HEK293 (cell line): ENCODE measurements around the gene KDM4B.
A peak's percentile ranks its signal among the peaks of the same experiment; 100 is the strongest.
"Not testable (repeated sequence)": the region's sequence is repeated elsewhere in the genome, so short reads cannot be mapped to it uniquely, and the experiment has no call there.

Source experiments
- CTCF ChIA-PET: fragments of 350-600 bp; formaldehyde crosslinking; extraction: SDS; loops from one replicate; lab custom pipeline; 2021; ENCODE audit warnings: antibody characterized with exemption; lab: Yijun Ruan, JAX
- POLR2A ChIA-PET: fragments of 300-600 bp; formaldehyde crosslinking; extraction: SDS; loops from one replicate; lab custom pipeline; 2020; ENCODE audit warnings: antibody characterized with exemption, inconsistent platforms; lab: Yijun Ruan, JAX
- H3K27ac ChIP-seq: fragments of 200-500 bp; sonication (Bioruptor generic); 2 replicates; pipeline ENCODE4 v1.5.1; 2014; ENCODE audit warnings: low read depth, low read length, control low read depth, inconsistent platforms; ENCODE audit errors: extremely low read depth
- H3K36me3 ChIP-seq, 2 experiments: fragments of 200-500 bp in 1 of 2; sonication (Bioruptor generic) in 1 of 2; 1 replicate in 1 of 2; 2 replicates in 1 of 2; pipeline ENCODE4 v1.5.1; 2014 to 2017; ENCODE audit warnings: inconsistent platforms in 2 of 2, low read length in 2 of 2; ENCODE audit not compliant: control insufficient read depth in 2 of 2, insufficient read depth in 1 of 2
- H3K4me1 ChIP-seq: fragments of 200-500 bp; sonication (Bioruptor generic); 2 replicates; pipeline ENCODE4 v1.5.1; 2014; ENCODE audit warnings: mild to moderate bottlenecking, low read length, inconsistent platforms; ENCODE audit not compliant: control insufficient read depth, insufficient read depth
- H3K4me3 ChIP-seq: 2 replicates; pipeline ENCODE4 v1.5.1; 2011; ENCODE audit warnings: low read depth, mild to moderate bottlenecking, control low read depth, low read length, moderate library complexity
- H3K9me3 ChIP-seq: fragments of 200-500 bp; sonication (Bioruptor generic); 2 replicates; pipeline ENCODE4 v1.5.1; 2014; ENCODE audit warnings: low read depth, low read length, inconsistent platforms; ENCODE audit not compliant: control insufficient read depth, insufficient read depth
- EGR2 ChIP-seq: fragments of 450-650 bp; formaldehyde crosslinking; IDR thresholded peaks from 2 replicates; pipeline ENCODE4 v1.5.1; 2016; ENCODE audit warnings: low read depth, missing biosample characterization, missing genetic modification characterization
- KLF10 ChIP-seq: fragments of 450-650 bp; IDR thresholded peaks from 2 replicates; pipeline ENCODE4 v1.5.1; 2018; ENCODE audit warnings: missing biosample characterization, mild to moderate bottlenecking, missing genetic modification characterization
- KLF7 ChIP-seq: fragments of 450-650 bp; formaldehyde crosslinking; IDR thresholded peaks from 2 replicates; pipeline ENCODE4 v1.5.1; 2016; ENCODE audit warnings: missing biosample characterization, missing genetic modification characterization, borderline replicate concordance
- KLF9 ChIP-seq: fragments of 450-650 bp; formaldehyde crosslinking; IDR thresholded peaks from 2 replicates; pipeline ENCODE4 v1.5.1; 2016; ENCODE audit warnings: missing biosample characterization, missing genetic modification characterization, low read depth
- YY1 ChIP-seq: fragments of 450-650 bp; formaldehyde crosslinking; IDR thresholded peaks from 2 replicates; pipeline ENCODE4 v1.5.1; 2018; ENCODE audit warnings: missing biosample characterization, missing genetic modification characterization
- ZBTB21 ChIP-seq: fragments of 450-650 bp; formaldehyde crosslinking; IDR thresholded peaks from 2 replicates; pipeline ENCODE4 v1.5.1; 2017; ENCODE audit warnings: missing biosample characterization, missing genetic modification characterization
- ZEB2 ChIP-seq: fragments of 450-650 bp; formaldehyde crosslinking; IDR thresholded peaks from 2 replicates; pipeline ENCODE4 v1.5.1; 2016; ENCODE audit warnings: missing biosample characterization, missing genetic modification characterization
- ZFP3 ChIP-seq: fragments of 450-650 bp; formaldehyde crosslinking; IDR thresholded peaks from 2 replicates; pipeline ENCODE4 v1.5.1; 2016; ENCODE audit warnings: low read depth, missing biosample characterization, missing genetic modification characterization
- ZNF138 ChIP-seq: fragments of 450-650 bp; formaldehyde crosslinking; IDR thresholded peaks from 2 replicates; pipeline ENCODE4 v1.5.1; 2016; ENCODE audit warnings: missing biosample characterization, missing genetic modification characterization, borderline replicate concordance
- ZNF157 ChIP-seq: fragments of 450-650 bp; formaldehyde crosslinking; IDR thresholded peaks from 2 replicates; pipeline ENCODE4 v1.5.1; 2016; ENCODE audit warnings: missing biosample characterization, missing genetic modification characterization
- ZNF223 ChIP-seq: fragments of 450-650 bp; formaldehyde crosslinking; IDR thresholded peaks from 2 replicates; pipeline ENCODE4 v1.5.1; 2016; ENCODE audit warnings: missing biosample characterization, missing genetic modification characterization
- ZNF362 ChIP-seq: fragments of 450-650 bp; formaldehyde crosslinking; IDR thresholded peaks from 2 replicates; pipeline ENCODE4 v1.5.1; 2016; ENCODE audit warnings: missing biosample characterization, missing genetic modification characterization
- ZNF623 ChIP-seq: fragments of 450-650 bp; formaldehyde crosslinking; IDR thresholded peaks from 2 replicates; pipeline ENCODE4 v1.5.1; 2016; ENCODE audit warnings: missing biosample characterization, missing genetic modification characterization
- ZNF677 ChIP-seq: fragments of 450-650 bp; IDR thresholded peaks from 2 replicates; pipeline ENCODE4 v1.5.0; 2018; ENCODE audit warnings: missing biosample characterization, mild to moderate bottlenecking, missing genetic modification characterization, moderate library complexity

The KDM4B gene

GRCh38 chr19:4938461-4938860 is 30.5 kb upstream of the KDM4B start:
- 0 out of 2 replicates have a peak, but pooled peaks have one; percentile 73 for TF ChIP-seq ZNF362 (tag by site-specific recombination)
- CTCF ChIA-PET: interaction anchor here (1.0 kb wide), 1 partner anchor 87 kb away, joined by 3 read pairs; no protein-coding TSS in a partner anchor

GRCh38 chr19:4939466-4939865 is 29.4 kb upstream of the KDM4B start:
- TF ChIP-seq ZNF223 (tag by site-specific recombination): no peak
- TF ChIP-seq ZBTB21: no peak
- TF ChIP-seq ZNF623: no peak
- no peak for TF ChIP-seq YY1
- no peak for TF ChIP-seq ZNF138
- no peak for TF ChIP-seq ZFP3 (tag by site-specific recombination)
- no peak for TF ChIP-seq KLF9 (tag by site-specific recombination)
- TF ChIP-seq ZEB2 (tag by site-specific recombination): no peak
- no peak for TF ChIP-seq KLF10 (tag by site-specific recombination)
- no peak for TF ChIP-seq EGR2 (tag by site-specific recombination)
- Histone ChIP-seq H3K4me1 (no peaks in the 10 kb centered on the region), H3K9me3 (no peaks in the 10 kb centered on the region), H3K4me3 (no peak overlapping the region), H3K27ac (no peak overlapping the region), H3K36me3 (peaks cover 57 to 87% of the 10 kb centered on the region in 2 experiments)
- POLR2A ChIA-PET: no interaction called here
- CTCF ChIA-PET: interaction anchor here (0.6 to 1.3 kb wide), 5 partner anchors 37 to 354 kb away, joined by 3 to 4 read pairs (median 3); no protein-coding TSS in a partner anchor

More at GRCh38 chr19:4938461-4938860, 30.5 kb upstream of the KDM4B start:
- not testable (repeated sequence) for H3K4me3 ChIP-seq, H3K9me3 ChIP-seq, H3K4me1 ChIP-seq, H3K27ac ChIP-seq
- peaks cover 63 to 85% of the 10 kb centered on the region in 2 experiments for H3K36me3 ChIP-seq
- POLR2A ChIA-PET: interaction anchor here (1.1 kb wide), 1 partner anchor 12 kb away, joined by 4 read pairs; no protein-coding TSS in a partner anchor

- POLR2A ChIA-PET, H3K27ac ChIP-seq, H3K9me3 ChIP-seq, H3K4me3 ChIP-seq, H3K4me1 ChIP-seq: not testable (repeated sequence)
- CTCF ChIA-PET: interaction anchor here (1.4 kb wide), 1 partner anchor 89 kb away, joined by 3 read pairs; no protein-coding TSS in a partner anchor
- peaks cover 53 to 86% of the 10 kb centered on the region in 2 experiments for H3K36me3 ChIP-seq
- TF ChIP-seq ZNF157 (tag by site-specific recombination): 0 out of 2 replicates have a peak, but pooled peaks have one; percentile 26
- peak; percentile 73; the same call in 1 of the 2 replicates for TF ChIP-seq ZNF677 (tag by site-specific recombination)
- TF ChIP-seq, all 188 proteins: peak for 2; not testable (repeated sequence) for 186
Observed at GRCh38 chr19:4941638-4942169, 27.2 kb upstream of the KDM4B start.

GRCh38 chr19:4950650-4951049 is 18.3 kb upstream of the KDM4B start:
- POLR2A ChIA-PET: interaction anchor here (0.6 kb wide), 1 partner anchor 32 kb away, joined by 4 read pairs; no protein-coding TSS in a partner anchor
- CTCF ChIA-PET: interaction anchor here (0.6 kb wide), 1 partner anchor 80 kb away, joined by 3 read pairs; no protein-coding TSS in a partner anchor
- not testable (repeated sequence) for H3K4me3 ChIP-seq, H3K4me1 ChIP-seq, H3K27ac ChIP-seq, H3K9me3 ChIP-seq
- peaks cover 55 to 92% of the 10 kb centered on the region in 2 experiments for H3K36me3 ChIP-seq

- Histone ChIP-seq H3K4me3 (no peak overlapping the region), H3K27ac (no peak overlapping the region), H3K4me1 (no peaks in the 10 kb centered on the region), H3K36me3 (peaks cover 52 to 90% of the 10 kb centered on the region in 2 experiments)
- POLR2A ChIA-PET: interaction anchor here (0.7 kb wide), 2 partner anchors 11 to 37 kb away, joined by 3 to 5 read pairs; no protein-coding TSS in a partner anchor
- CTCF ChIA-PET: interaction anchor here (0.7 to 0.8 kb wide), 2 partner anchors 9 to 220 kb away, joined by 3 to 4 read pairs; no protein-coding TSS in a partner anchor
- no peak for TF ChIP-seq KLF7 (tag by site-specific recombination)
- TF ChIP-seq, all 188 proteins: peak for 0
- no peaks in the 10 kb centered on the region for H3K9me3 ChIP-seq
Observed at GRCh38 chr19:4951656-4952055, 17.3 kb upstream of the KDM4B start.
